CD4-positive, alpha-beta T cell treated with Interleukin-15 for 4 hours (primary cell): Measurements from ENCODE around the gene PEX14.

Experiments used
- DNase-seq: peaks from one replicate; pipeline ENCODE4 v3.0.0-alpha.2; 2020; ENCODE audit warnings: low spot score

PEX14 gene

GRCh38 chr1:10665930-10666850 is 191.4 kb downstream of the PEX14 start:
- no peak for DNase-seq

- DNase-seq = no peak
Observed at GRCh38 chr1:10667861-10668761, 193.4 kb downstream of the PEX14 start.

GRCh38 chr1:10669570-10669969 is 194.8 kb downstream of the PEX14 start:
- no peak for DNase-seq

DNA sequence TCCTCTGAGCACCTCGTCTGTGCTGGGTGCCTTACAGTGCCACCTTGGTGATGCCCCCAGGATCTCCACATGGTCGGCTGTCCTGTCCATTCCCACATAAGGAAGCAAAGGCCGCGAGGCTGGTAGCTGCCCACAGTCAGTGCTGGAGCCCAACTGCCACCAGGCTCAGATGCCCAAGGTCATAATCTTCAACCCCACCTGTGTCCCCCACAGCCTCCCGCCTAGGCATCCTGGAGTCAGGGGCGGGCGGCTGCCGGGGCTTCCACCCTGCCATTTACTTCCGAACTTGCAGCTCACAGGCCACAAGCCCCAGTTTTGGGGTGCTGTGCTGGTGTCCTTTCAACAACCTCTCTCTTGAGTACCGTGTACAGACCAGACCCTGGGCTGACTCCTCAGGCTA is 195.4 kb downstream of the PEX14 start:
- no peak for DNase-seq

- no peak for DNase-seq
Observed at GRCh38 chr1:10671090-10671489, 196.3 kb downstream of the PEX14 start.

- no peak for DNase-seq
Observed at GRCh38 chr1:10671622-10672342, 197.0 kb downstream of the PEX14 start.

- no peak for DNase-seq
Observed at GRCh38 chr1:10672343-10673050, 197.7 kb downstream of the PEX14 start.

- no peak for DNase-seq
Observed at GRCh38 chr1:10673109-10673711, 198.5 kb downstream of the PEX14 start.

DNA sequence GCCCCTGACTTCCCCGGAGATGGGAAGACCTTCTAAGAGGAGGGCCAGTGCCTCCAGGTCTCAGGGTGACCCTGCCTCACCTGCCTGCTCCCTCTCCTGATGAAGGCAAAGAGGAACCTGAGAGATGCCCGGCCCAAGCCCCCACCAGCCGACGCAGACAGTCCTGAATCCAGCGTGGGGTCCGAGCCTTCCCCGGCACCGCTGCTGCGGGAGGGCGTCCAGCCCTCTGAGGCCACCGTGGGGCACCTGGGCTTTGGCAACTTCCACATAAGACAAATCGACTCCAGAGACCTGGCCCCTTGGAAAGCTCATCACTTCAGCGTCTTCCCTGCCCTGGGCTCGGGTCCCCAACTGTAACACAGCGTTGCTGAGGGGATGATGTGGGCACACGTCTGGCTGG is 199.5 kb downstream of the PEX14 start:
- DNase-seq = no peak

GRCh38 chr1:10674700-10675609 is 200.2 kb downstream of the PEX14 start:
- DNase-seq = no peak

- no peak for DNase-seq
Observed at GRCh38 chr1:10675813-10676212, 201.1 kb downstream of the PEX14 start.

GRCh38 chr1:10676963-10677362 is 202.2 kb downstream of the PEX14 start:
- DNase-seq = no peak

- DNase-seq = no peak
Observed at GRCh38 chr1:10677491-10678391, 203.0 kb downstream of the PEX14 start.

- no peak for DNase-seq
Observed at GRCh38 chr1:10678402-10678801, 203.7 kb downstream of the PEX14 start.

- DNase-seq = no peak
Observed at GRCh38 chr1:10678852-10679251, 204.1 kb downstream of the PEX14 start.

DNA sequence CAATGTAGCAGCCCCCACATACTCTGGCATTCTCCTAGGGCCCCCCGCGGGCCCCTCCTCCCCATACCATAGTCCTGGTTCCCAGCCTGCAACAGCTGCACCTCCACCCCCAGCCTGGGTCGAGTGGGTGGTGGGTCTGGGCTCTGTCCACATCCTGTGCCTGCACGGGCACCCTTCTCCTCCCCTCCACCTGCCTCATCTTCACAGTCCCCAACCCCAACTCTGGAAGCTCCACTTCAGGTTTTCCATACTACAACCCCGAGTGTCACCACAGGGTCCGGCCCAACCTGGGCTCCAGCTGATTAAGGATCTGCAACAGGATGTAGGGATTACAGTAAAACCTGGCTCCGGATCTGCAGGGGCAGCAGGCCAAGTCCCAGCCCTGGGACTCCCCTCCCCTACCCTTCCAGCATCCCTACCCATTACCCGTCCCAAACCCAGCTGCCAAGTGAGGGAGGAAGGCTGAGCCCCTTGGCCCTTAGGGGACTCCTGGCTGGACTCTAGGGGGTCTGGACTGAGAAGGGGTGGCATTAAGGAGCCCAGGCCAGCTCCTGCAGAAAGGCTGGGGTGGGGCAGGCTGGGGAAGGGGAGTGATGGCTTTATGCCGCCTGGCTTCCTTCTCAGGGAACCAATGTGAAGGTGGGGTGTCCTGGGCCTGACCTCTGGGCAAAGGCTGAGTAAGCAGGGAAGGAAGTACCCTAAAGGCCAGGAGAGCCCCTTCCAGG is 204.9 kb downstream of the PEX14 start:
- no peak for DNase-seq
